ENCODE data around the gene FOS.

DNA sequence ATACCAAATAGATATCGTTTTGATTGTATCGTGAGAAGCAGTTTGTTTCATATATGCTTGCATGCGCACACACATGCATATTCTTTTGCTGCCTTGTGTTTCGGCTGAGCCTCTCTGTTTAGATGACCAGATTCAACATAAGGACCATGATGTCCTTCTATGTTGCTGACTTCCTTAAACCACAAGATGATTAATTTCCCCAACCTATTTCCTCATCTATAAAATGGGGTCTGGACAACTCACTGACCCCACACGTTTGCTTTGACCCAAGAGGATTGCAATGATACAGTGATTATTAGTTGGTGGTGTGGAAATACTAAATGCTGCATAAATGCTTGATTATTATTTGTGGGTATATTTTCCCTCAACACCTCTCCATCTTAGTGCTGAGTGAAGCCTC lies 16.8 kb upstream of the FOS start:
- TF ChIP-seq FOXA1 (IDR thresholded peaks at IDR 0.05): no peak
- TF ChIP-seq L3MBTL2 (conservative IDR thresholded peaks at IDR 0.05): no peak
- TF ChIP-seq FOXK2 (IDR thresholded peaks at IDR 0.05): no peak
- no peak for TF ChIP-seq TARDBP (IDR thresholded peaks at IDR 0.05)
- TF ChIP-seq ZNF384 (IDR thresholded peaks at IDR 0.05): no peak
- no peak for TF ChIP-seq FOXM1 (IDR thresholded peaks at IDR 0.05; ENCODE audit: borderline replicate concordance)
- TF ChIP-seq BHLHE40 (IDR thresholded peaks at IDR 0.05; ENCODE audit: borderline replicate concordance): no peak
- TF ChIP-seq ELF4 (IDR thresholded peaks at IDR 0.05): no peak
- no peak for TF ChIP-seq CTBP1 (IDR thresholded peaks at IDR 0.05; ENCODE audit: borderline replicate concordance)
- TF ChIP-seq SUZ12 (IDR thresholded peaks at IDR 0.05): no peak
